ENCODE measurements around the gene MN1. TPM values are rescaled to one million over a fixed set of nuclear protein-coding genes. Genes with fewer than 3 reads are reported as not detected.

MN1 gene
- total and polyA plus RNA-seq, 2 donors (not counting 1 experiment from before 2014, with no cell fraction given) = 0.02 to 0.12 TPM

- no peak for ATAC-seq (ENCODE audit: low read depth)
These were observed 31.1 kb upstream of the MN1 start for GRCh38 chr22:27832606-27833005.

GRCh38 chr22:27829620-27830019, 28.1 kb upstream of the MN1 start:
- POLR2A ChIA-PET = no interaction called here
- no peak for TF ChIP-seq EZH2 (IDR thresholded peaks at IDR 0.05; ENCODE audit: borderline replicate concordance, insufficient read depth, low read depth, low read length, poor library complexity, severe bottlenecking)
- TF ChIP-seq, protein P1, sequence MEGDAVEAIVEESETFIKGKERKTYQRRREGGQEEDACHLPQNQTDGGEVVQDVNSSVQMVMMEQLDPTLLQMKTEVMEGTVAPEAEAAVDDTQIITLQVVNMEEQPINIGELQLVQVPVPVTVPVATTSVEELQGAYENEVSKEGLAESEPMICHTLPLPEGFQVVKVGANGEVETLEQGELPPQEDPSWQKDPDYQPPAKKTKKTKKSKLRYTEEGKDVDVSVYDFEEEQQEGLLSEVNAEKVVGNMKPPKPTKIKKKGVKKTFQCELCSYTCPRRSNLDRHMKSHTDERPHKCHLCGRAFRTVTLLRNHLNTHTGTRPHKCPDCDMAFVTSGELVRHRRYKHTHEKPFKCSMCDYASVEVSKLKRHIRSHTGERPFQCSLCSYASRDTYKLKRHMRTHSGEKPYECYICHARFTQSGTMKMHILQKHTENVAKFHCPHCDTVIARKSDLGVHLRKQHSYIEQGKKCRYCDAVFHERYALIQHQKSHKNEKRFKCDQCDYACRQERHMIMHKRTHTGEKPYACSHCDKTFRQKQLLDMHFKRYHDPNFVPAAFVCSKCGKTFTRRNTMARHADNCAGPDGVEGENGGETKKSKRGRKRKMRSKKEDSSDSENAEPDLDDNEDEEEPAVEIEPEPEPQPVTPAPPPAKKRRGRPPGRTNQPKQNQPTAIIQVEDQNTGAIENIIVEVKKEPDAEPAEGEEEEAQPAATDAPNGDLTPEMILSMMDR (IDR thresholded peaks at IDR 0.05) = no peak
- no peaks in the 10 kb centered on the region for H3K4me1 Mint-ChIP-seq

More at GRCh38 chr22:27832606-27833005, 31.1 kb upstream of the MN1 start:
- no peak for DNase-seq
- no peak overlapping the region for H3K9ac ChIP-seq (ENCODE audit: low read length)
- peaks cover 2% of the 10 kb centered on the region for H3K9me3 Mint-ChIP-seq (ENCODE audit: insufficient read depth)
- no peaks in the 10 kb centered on the region for H3K4me1 ChIP-seq (ENCODE audit: control insufficient read depth in 2 of 2, insufficient read depth in 2 of 2, low read length in 2 of 2)
- no peaks in the 10 kb centered on the region for H3K4me1 Mint-ChIP-seq
- 87% methylated on average over 4 of the region's 7 CpGs for WGBS (ENCODE audit: insufficient coverage)
- no peak overlapping the region for H3K4me2 ChIP-seq (replicated peaks; ENCODE audit: low read depth, low read length, poor library complexity, severe bottlenecking)
- no peaks in the 10 kb centered on the region for H3K27me3 Mint-ChIP-seq
- H3K4me3 Mint-ChIP-seq = no peak overlapping the region
- H3K27me3 ChIP-seq (replicated peaks in 1 of 4; ENCODE audit: control extremely low read depth in 1 of 4, control insufficient read depth in 3 of 4, insufficient read depth in 4 of 4, low read length in 3 of 4) = no peaks in the 10 kb centered on the region
- ChIA-PET CTCF (no interaction called here), POLR2A (no interaction called here)
- H3K27ac Mint-ChIP-seq = no peak overlapping the region
- intact Hi-C loops (cut with micrococcal nuclease) = no loop called here
- H3K4me3 ChIP-seq (ENCODE audit: control extremely low read depth in 1 of 5, extremely low read depth in 1 of 5, insufficient read depth in 1 of 5, low read depth in 2 of 5, low read length in 4 of 5) = no peak overlapping the region
- no peaks in the 10 kb centered on the region for H4K20me1 ChIP-seq (ENCODE audit: control insufficient read depth, insufficient read depth, low read length, poor library complexity, severe bottlenecking)
- H3K27ac ChIP-seq (ENCODE audit: low read length in 2 of 2) = no peak overlapping the region
- TF ChIP-seq, protein P1 (IDR thresholded peaks at IDR 0.05) = no peak
- TF ChIP-seq EZH2 (IDR thresholded peaks at IDR 0.05; ENCODE audit: borderline replicate concordance, insufficient read depth, low read depth, low read length, poor library complexity, severe bottlenecking) = no peak
- H2AFZ ChIP-seq (ENCODE audit: insufficient read depth, low read depth, low read length, poor library complexity, severe bottlenecking) = no peak overlapping the region
- peaks cover 0 to 3% (median 0%) of the 10 kb centered on the region in 3 donors for H3K9me3 ChIP-seq (ENCODE audit: control extremely low read depth in 1 of 3, control insufficient read depth in 2 of 3, insufficient read depth in 1 of 3, low read length in 2 of 3)
- H3K36me3 ChIP-seq (replicated peaks in 1 of 2; ENCODE audit: control extremely low read depth in 1 of 2, control insufficient read depth in 1 of 2, extremely low read depth in 1 of 2, insufficient read depth in 2 of 2, low read length in 1 of 2) = no peaks in the 10 kb centered on the region
- H3K79me2 ChIP-seq (ENCODE audit: control insufficient read depth, insufficient read depth, low read length) = no peaks in the 10 kb centered on the region

More at GRCh38 chr22:27829620-27830019, 28.1 kb upstream of the MN1 start:
- Histone ChIP-seq H3K9ac (ENCODE audit: low read length) (no peak overlapping the region), H4K20me1 (ENCODE audit: control insufficient read depth, insufficient read depth, low read length, poor library complexity, severe bottlenecking) (no peaks in the 10 kb centered on the region), H3K27ac (ENCODE audit: low read length in 2 of 2) (no peak overlapping the region), H3K4me3 (ENCODE audit: control extremely low read depth in 1 of 5, extremely low read depth in 1 of 5, insufficient read depth in 1 of 5, low read depth in 2 of 5, low read length in 4 of 5) (no peak overlapping the region), H3K9me3 (ENCODE audit: control extremely low read depth in 1 of 3, control insufficient read depth in 2 of 3, insufficient read depth in 1 of 3, low read length in 2 of 3) (peaks cover 0 to 12% (median 0%) of the 10 kb centered on the region in 3 donors), H2AFZ (ENCODE audit: insufficient read depth, low read depth, low read length, poor library complexity, severe bottlenecking) (no peak overlapping the region), H3K4me1 (ENCODE audit: control insufficient read depth in 2 of 2, insufficient read depth in 2 of 2, low read length in 2 of 2) (no peaks in the 10 kb centered on the region), H3K79me2 (ENCODE audit: control insufficient read depth, insufficient read depth, low read length) (no peaks in the 10 kb centered on the region), H3K27me3 (replicated peaks in 1 of 4; ENCODE audit: control extremely low read depth in 1 of 4, control insufficient read depth in 3 of 4, insufficient read depth in 4 of 4, low read length in 3 of 4) (no peaks in the 10 kb centered on the region), H3K36me3 (replicated peaks in 1 of 2; ENCODE audit: control extremely low read depth in 1 of 2, control insufficient read depth in 1 of 2, extremely low read depth in 1 of 2, insufficient read depth in 2 of 2, low read length in 1 of 2) (no peaks in the 10 kb centered on the region), H3K4me2 (replicated peaks; ENCODE audit: low read depth, low read length, poor library complexity, severe bottlenecking) (no peak overlapping the region)
- Mint-ChIP-seq H3K27me3 (no peaks in the 10 kb centered on the region), H3K9me3 (ENCODE audit: insufficient read depth) (no peaks in the 10 kb centered on the region), H3K4me3 (no peak overlapping the region), H3K27ac (no peak overlapping the region)
- DNase-seq = no peak
- CTCF ChIA-PET = no interaction called here
- 92% methylated on average over 2 of the region's 3 CpGs for WGBS (ENCODE audit: insufficient coverage)
- intact Hi-C loops (cut with micrococcal nuclease) = no loop called here
- ATAC-seq (ENCODE audit: low read depth) = no peak
